ENCODE results near the gene KLHL35.

DNA sequence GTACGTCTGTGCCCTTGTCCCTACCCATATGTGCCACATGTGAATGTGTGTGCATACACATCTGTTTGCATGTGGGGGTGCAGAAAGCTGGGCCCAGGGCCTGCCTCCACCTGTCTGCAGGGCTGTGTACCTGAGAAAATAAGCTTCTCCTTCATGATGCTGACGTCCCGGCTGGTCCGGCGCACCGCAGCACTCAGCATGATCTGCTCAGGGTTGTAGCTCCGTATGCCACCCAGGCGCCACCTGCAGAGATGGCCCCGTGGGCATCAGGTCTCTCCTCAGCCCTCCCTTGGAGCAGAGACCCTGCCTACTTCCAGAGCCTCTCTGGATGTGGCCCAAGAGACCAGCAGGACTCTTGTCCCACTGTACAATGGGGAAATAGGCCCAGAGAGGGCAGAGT is 3.8 kb upstream of the KLHL35 start:
- TF ChIP-seq POLR2AphosphoS5 (IDR thresholded peaks at IDR 0.05): no peak
- TF ChIP-seq, protein P1, sequence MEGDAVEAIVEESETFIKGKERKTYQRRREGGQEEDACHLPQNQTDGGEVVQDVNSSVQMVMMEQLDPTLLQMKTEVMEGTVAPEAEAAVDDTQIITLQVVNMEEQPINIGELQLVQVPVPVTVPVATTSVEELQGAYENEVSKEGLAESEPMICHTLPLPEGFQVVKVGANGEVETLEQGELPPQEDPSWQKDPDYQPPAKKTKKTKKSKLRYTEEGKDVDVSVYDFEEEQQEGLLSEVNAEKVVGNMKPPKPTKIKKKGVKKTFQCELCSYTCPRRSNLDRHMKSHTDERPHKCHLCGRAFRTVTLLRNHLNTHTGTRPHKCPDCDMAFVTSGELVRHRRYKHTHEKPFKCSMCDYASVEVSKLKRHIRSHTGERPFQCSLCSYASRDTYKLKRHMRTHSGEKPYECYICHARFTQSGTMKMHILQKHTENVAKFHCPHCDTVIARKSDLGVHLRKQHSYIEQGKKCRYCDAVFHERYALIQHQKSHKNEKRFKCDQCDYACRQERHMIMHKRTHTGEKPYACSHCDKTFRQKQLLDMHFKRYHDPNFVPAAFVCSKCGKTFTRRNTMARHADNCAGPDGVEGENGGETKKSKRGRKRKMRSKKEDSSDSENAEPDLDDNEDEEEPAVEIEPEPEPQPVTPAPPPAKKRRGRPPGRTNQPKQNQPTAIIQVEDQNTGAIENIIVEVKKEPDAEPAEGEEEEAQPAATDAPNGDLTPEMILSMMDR (IDR thresholded peaks at IDR 0.05): no peak
